HCT116 (cell line): ENCODE data around the gene ADAMTS20. TPM values are rescaled to one million over a fixed set of nuclear protein-coding genes. Genes with fewer than 3 reads are reported as not detected.

Experiments
- ATAC-seq: fragments of 200-7000 bp; cut with Tn5 transposase; 2 replicates; pipeline ENCODE4 v1.9.1; 2020; ENCODE audit warnings: mild to moderate bottlenecking, moderate library complexity
- BruUV-seq: library from RNA; stranded (reverse); fragments of 400-500 nt; replicated peaks from 2 replicates; lab custom pipeline; 2021; lab: Mats Ljungman, UMichigan
- CTCF ChIA-PET: fragments of 300-600 bp; sonication (Branson Sonifier 250); formaldehyde crosslinking; loops from one replicate; lab custom pipeline; 2021; ENCODE audit warnings: antibody characterized with exemption; lab: Charles Lee
- POLR2A ChIA-PET: fragments of 300-600, 350-600 bp; sonication (Branson Sonifier 250); formaldehyde crosslinking; loops from one replicate; lab custom pipeline; 2021; ENCODE audit warnings: antibody characterized with exemption; lab: Charles Lee
- RAD21 ChIA-PET, 2 experiments: fragments of 300-600 bp; sonication (Branson Sonifier 250); formaldehyde crosslinking; loops; one replicate each; lab custom pipeline; 2023; ENCODE audit warnings: low total read pairs in 2 of 2; ENCODE audit not compliant: uncharacterized antibody in 2 of 2, unreplicated experiment in 2 of 2, low non-redundant PET in 1 of 2; lab: Charles Lee
- DNase-seq: peaks from one replicate; pipeline ENCODE4 v3.0.0-alpha.2; 2010; ENCODE audit warnings: low read depth, low spot score
- H2AFZ ChIP-seq: fragments of 200-600 bp; shearing (Covaris generic), sonication (generic); 2 replicates; pipeline ENCODE4 v1.6.1; 2017; ENCODE audit warnings: low read depth, mixed run types, mixed read lengths, antibody characterized with exemption, low read length; ENCODE audit not compliant: poor library complexity, severe bottlenecking
- H3K27ac ChIP-seq: 2 replicates; pipeline ENCODE4 v1.5.1; 2012; ENCODE audit warnings: low read depth, low read length
- H3K27me3 ChIP-seq: fragments of 200-600 bp; sonication (generic); 2 replicates; pipeline ENCODE4 v1.6.1; 2016; ENCODE audit warnings: mixed run types, low read length, mixed read lengths; ENCODE audit not compliant: insufficient read depth
- H3K36me3 ChIP-seq, 2 experiments: fragments of 200-500 bp in 1 of 2; fragments of 200-600 bp in 1 of 2; sonication (Bioruptor generic) in 1 of 2; sonication (generic) in 1 of 2; 2 replicates each; pipeline versions ENCODE4 v1.5.1 to v1.6.1; 2014 to 2016; ENCODE audit warnings: low read length in 2 of 2, inconsistent platforms in 1 of 2, mixed read lengths in 1 of 2, mixed run types in 1 of 2; ENCODE audit not compliant: insufficient read depth in 2 of 2, control insufficient read depth in 1 of 2
- H3K4me1 ChIP-seq, 2 experiments: fragments of 200-600 bp in 1 of 2; sonication (generic) in 1 of 2; 2 replicates each; pipeline versions ENCODE4 v1.5.1 to v1.6.1; 2012 to 2017; ENCODE audit warnings: low read length in 2 of 2, inconsistent platforms in 1 of 2, mild to moderate bottlenecking in 1 of 2, mixed read lengths in 1 of 2, mixed run types in 1 of 2, moderate library complexity in 1 of 2; ENCODE audit not compliant: insufficient read depth in 2 of 2, control insufficient read depth in 1 of 2
- H3K4me2 ChIP-seq: fragments of 200-600 bp; sonication (generic); 2 replicates; pipeline ENCODE4 v1.6.1; 2017; ENCODE audit warnings: mixed run types, low read length, mixed read lengths
- H3K4me3 ChIP-seq, 2 experiments: fragments of 200-600 bp in 1 of 2; sonication (generic) in 1 of 2; replicated peaks in 1 of 2; 2 replicates each; pipeline ENCODE4 v1.5.1; 2011 to 2016; ENCODE audit warnings: low read length in 2 of 2, control low read depth in 1 of 2, low read depth in 1 of 2, mild to moderate bottlenecking in 1 of 2, mixed read lengths in 1 of 2, mixed run types in 1 of 2
- H3K79me2 ChIP-seq: fragments of 200-600 bp; sonication (generic); 2 replicates; pipeline ENCODE4 v1.6.1; 2017; ENCODE audit warnings: mild to moderate bottlenecking, mixed run types, low read length, moderate library complexity, mixed read lengths; ENCODE audit not compliant: insufficient read depth
- H3K9ac ChIP-seq: fragments of 200-600 bp; sonication (generic); 2 replicates; pipeline ENCODE4 v1.6.1; 2016; ENCODE audit warnings: low read length, mixed read lengths
- H3K9me2 ChIP-seq: fragments of 200-600 bp; sonication (generic), shearing (Covaris generic); 2 replicates; pipeline ENCODE4 v1.6.1; 2017; ENCODE audit warnings: mixed run types, mild to moderate bottlenecking, moderate library complexity; ENCODE audit not compliant: insufficient read depth
- H3K9me3 ChIP-seq, 2 experiments: fragments of 200-500 bp in 1 of 2; fragments of 200-600 bp in 1 of 2; sonication (Bioruptor generic) in 1 of 2; sonication (generic) in 1 of 2; 2 replicates each; pipeline ENCODE4 v1.6.1; 2014 to 2017; ENCODE audit warnings: low read length in 2 of 2, mixed read lengths in 2 of 2, inconsistent platforms in 1 of 2, low read depth in 1 of 2, mild to moderate bottlenecking in 1 of 2, mixed run types in 1 of 2, moderate library complexity in 1 of 2; ENCODE audit not compliant: control insufficient read depth in 1 of 2, insufficient read depth in 1 of 2
- H4K20me1 ChIP-seq: fragments of 200-600 bp; sonication (generic), shearing (Covaris generic); 2 replicates; pipeline ENCODE4 v1.6.1; 2017; ENCODE audit warnings: mixed run types, mild to moderate bottlenecking, moderate library complexity; ENCODE audit not compliant: insufficient read depth
- CTCF ChIP-seq, 3 experiments: fragments of 200-600 bp in 1 of 3; sonication (generic) in 1 of 3; IDR thresholded peaks in 2 of 3; conservative IDR thresholded peaks in 1 of 3; 2 replicates each; pipeline ENCODE4 v1.5.1; 2012 to 2017; ENCODE audit warnings: low read depth in 2 of 3, low read length in 2 of 3, antibody characterized with exemption in 1 of 3, borderline replicate concordance in 1 of 3, control low read depth in 1 of 3, mild to moderate bottlenecking in 1 of 3, mixed read lengths in 1 of 3, mixed run types in 1 of 3, moderate library complexity in 1 of 3; ENCODE audit not compliant: insufficient read depth in 1 of 3
- EGR1 ChIP-seq: IDR thresholded peaks from 2 replicates; pipeline ENCODE4 v1.6.1; 2012; ENCODE audit warnings: low read depth
- EZH2phosphoT487 ChIP-seq: fragments of 200-600 bp; IDR thresholded peaks from 2 replicates; pipeline ENCODE4 v1.6.1; 2018; ENCODE audit warnings: antibody characterized with exemption, borderline replicate concordance
- JUND ChIP-seq: IDR thresholded peaks from 2 replicates; pipeline ENCODE4 v1.6.1; 2012
- POLR2A ChIP-seq: IDR thresholded peaks from 2 replicates; pipeline ENCODE4 v1.7.0; 2011; ENCODE audit warnings: borderline replicate concordance; ENCODE audit not compliant: insufficient read depth, insufficient read length; ENCODE audit errors: extremely low read depth
- RAD21 ChIP-seq: IDR thresholded peaks from 2 replicates; pipeline ENCODE4 v1.6.1; 2012; ENCODE audit warnings: low read depth, mild to moderate bottlenecking
- SIN3A ChIP-seq: IDR thresholded peaks from 2 replicates; pipeline ENCODE4 v1.6.1; 2012; ENCODE audit warnings: low read depth
- SRF ChIP-seq: IDR thresholded peaks from 2 replicates; pipeline ENCODE4 v1.6.1; 2012; ENCODE audit warnings: low read depth
- intact Hi-C: fragments of 100-400 bp; cut with micrococcal nuclease; formaldehyde crosslinking; loops from 2 replicates; pipeline ENCODE4 v1.10.0; 2022
- total RNA-seq: library from RNA; stranded (reverse); gene quantifications from one replicate; pipeline ENCODE4 v1.2.1, GENCODE V29; 2021; ENCODE audit not compliant: unreplicated experiment

ADAMTS20 gene
- total RNA-seq, 1 experiment from 2014 or later = not detected

GRCh38 chr12:43493261-43493797, 58.7 kb downstream of the ADAMTS20 start:
- ATAC-seq (no peak), DNase-seq (no peak)
- Histone ChIP-seq H3K9me3 (no peaks in the 10 kb centered on the region), H3K27ac (no peak overlapping the region), H3K9me2 (no peaks in the 10 kb centered on the region), H4K20me1 (no peaks in the 10 kb centered on the region), H3K4me2 (no peak overlapping the region), H3K4me1 (no peaks in the 10 kb centered on the region), H2AFZ (no peak overlapping the region), H3K4me3 (no peak overlapping the region), H3K79me2 (no peaks in the 10 kb centered on the region), H3K9ac (no peak overlapping the region), H3K27me3 (no peaks in the 10 kb centered on the region), H3K36me3 (no peaks in the 10 kb centered on the region)
- ChIA-PET RAD21 (no interaction called here), CTCF (no interaction called here), POLR2A (no interaction called here)
- intact Hi-C loops = no loop called here
- TF ChIP-seq CTCF (IDR thresholded peaks at IDR 0.05 in 2 of 3, conservative IDR thresholded peaks at IDR 0.05 in 1 of 3; ENCODE audit: borderline replicate concordance in 1 of 3, insufficient read depth in 1 of 3, low read depth in 2 of 3, low read length in 2 of 3) (no peak), SRF (no peak)
- BruUV-seq = no TSS peak

GRCh38 chr12:43482311-43483085, 69.5 kb downstream of the ADAMTS20 start:
- DNase-seq (no peak), ATAC-seq (no peak)
- Histone ChIP-seq H3K9ac (no peak overlapping the region), H3K27ac (no peak overlapping the region), H2AFZ (no peak overlapping the region), H3K36me3 (no peaks in the 10 kb centered on the region), H3K27me3 (no peaks in the 10 kb centered on the region), H3K79me2 (no peaks in the 10 kb centered on the region), H3K9me2 (no peaks in the 10 kb centered on the region), H4K20me1 (no peaks in the 10 kb centered on the region), H3K4me2 (no peak overlapping the region), H3K4me1 (no peaks in the 10 kb centered on the region), H3K4me3 (no peak overlapping the region), H3K9me3 (no peaks in the 10 kb centered on the region)
- intact Hi-C loops = no loop called here
- ChIA-PET CTCF (no interaction called here), POLR2A (no interaction called here), RAD21 (no interaction called here)
- no TSS peak for BruUV-seq
- TF ChIP-seq EGR1 = no peak
- no peak for TF ChIP-seq SRF
- TF ChIP-seq JUND = no peak
- TF ChIP-seq SIN3A = no peak
- no peak for TF ChIP-seq EZH2phosphoT487
- no peak for TF ChIP-seq RAD21
- no peak for TF ChIP-seq POLR2A
